ENCODE results near the gene KCNQ1.

GRCh38 chr11:2779499-2779980 is 334.7 kb downstream of the KCNQ1 start:
- TF ChIP-seq KLF16 (CRISPR knock-in tag; IDR thresholded peaks at IDR 0.05) = no peak
- no peak for TF ChIP-seq ZMAT3 (CRISPR knock-in tag; conservative IDR thresholded peaks at IDR 0.05)
- TF ChIP-seq CTCF (CRISPR knock-in tag; IDR thresholded peaks at IDR 0.05) = no peak
- TF ChIP-seq U2AF1 (optimal IDR thresholded peaks at IDR 0.05; ENCODE audit: low read depth, low read length) = no peak
- TF ChIP-seq MEF2D (CRISPR knock-in tag; IDR thresholded peaks at IDR 0.05) = no peak
- no peak for TF ChIP-seq SP1 (IDR thresholded peaks at IDR 0.05)
- TF ChIP-seq SP1 (CRISPR knock-in tag; IDR thresholded peaks at IDR 0.05) = no peak
- no peak for TF ChIP-seq ZNF510 (CRISPR knock-in tag; IDR thresholded peaks at IDR 0.05; ENCODE audit: low read depth)
- TF ChIP-seq EP300 (IDR thresholded peaks at IDR 0.05; ENCODE audit: low read depth in 2 of 2, low read length in 2 of 2) = no peak
- TF ChIP-seq EP300 (CRISPR knock-in tag; IDR thresholded peaks at IDR 0.05; ENCODE audit: borderline replicate concordance) = no peak
- no peak for TF ChIP-seq KLF11 (CRISPR knock-in tag; IDR thresholded peaks at IDR 0.05)
- no peak for TF ChIP-seq ZBTB7A (CRISPR knock-in tag; IDR thresholded peaks at IDR 0.05)
- no peak for TF ChIP-seq ZNF670 (CRISPR knock-in tag; IDR thresholded peaks at IDR 0.05; ENCODE audit: borderline replicate concordance)
- TF ChIP-seq EEA1 (CRISPR knock-in tag; IDR thresholded peaks at IDR 0.05; ENCODE audit: borderline replicate concordance) = no peak
- no peak for TF ChIP-seq EZH2 (conservative IDR thresholded peaks at IDR 0.05; ENCODE audit: low read depth, low read length)

Measured in HepG2 (cell line).